ENCODE results near the gene BFSP2. TPM values are rescaled to one million over a fixed set of nuclear protein-coding genes. Genes with fewer than 3 reads are reported as not detected.
"Not testable (repeated sequence)": the region's sequence is repeated elsewhere in the genome, so short reads cannot be mapped to it uniquely, and the experiment has no call there.

The BFSP2 gene
- polyA plus RNA-seq, 3 donors from 2014 or later = 0.83 TPM; not detected in 2

DNA sequence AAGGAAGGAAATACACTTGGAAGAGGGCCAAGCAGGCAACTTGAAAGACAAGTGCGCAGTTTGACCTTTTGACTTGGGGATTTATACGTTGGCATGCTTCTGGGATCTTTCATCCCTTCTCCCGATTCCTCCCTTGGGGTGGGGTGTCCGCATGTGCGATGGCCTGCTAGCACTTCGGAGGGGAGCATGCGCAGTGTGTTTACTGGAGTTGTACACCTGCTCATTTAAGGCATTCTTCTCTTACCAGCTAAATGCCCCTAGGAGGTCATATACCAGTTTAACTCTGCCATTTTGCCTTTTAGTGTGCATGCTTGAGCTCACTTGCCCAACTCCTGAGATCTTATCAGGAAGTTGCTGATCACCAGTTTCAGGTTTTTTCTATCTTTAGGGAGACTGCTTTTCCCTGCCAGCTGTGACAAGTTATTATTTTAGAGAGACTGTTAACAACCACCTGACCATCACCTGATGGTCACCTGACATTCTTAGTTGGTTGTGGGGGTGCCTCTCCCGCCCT, 63.5 kb downstream of the BFSP2 start:
- Mint-ChIP-seq H3K27me3 (ENCODE audit: low read depth in 3 of 3) (peaks cover 0 to 4% (median 0%) of the 10 kb centered on the region in 3 donors), H3K9me3 (no peaks in the 10 kb centered on the region), H3K27ac (no peak overlapping the region), H3K4me1 (no peaks in the 10 kb centered on the region), H3K4me3 (no peak overlapping the region), H3K36me3 (no peaks in the 10 kb centered on the region)
- DNase-seq = no peak

DNA sequence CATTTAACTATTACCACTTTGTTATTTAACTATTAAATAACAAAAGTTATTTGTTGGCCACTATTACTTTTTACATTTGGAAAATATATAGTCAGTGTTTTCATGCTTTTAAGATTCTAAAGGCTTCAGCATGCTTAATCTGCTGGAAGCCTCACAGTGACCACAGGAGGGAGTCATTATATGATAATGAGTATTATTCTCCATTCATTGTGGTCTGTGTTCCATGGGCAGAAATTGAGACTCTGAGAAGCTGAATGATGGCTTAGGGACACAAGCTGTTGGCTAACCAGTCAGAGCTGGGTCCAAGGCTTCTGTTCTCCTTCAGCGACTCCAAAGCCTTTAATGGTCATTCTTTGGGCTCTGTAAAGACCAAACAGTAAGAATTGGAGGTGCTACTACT, 64.7 kb downstream of the BFSP2 start:
- H3K4me1 Mint-ChIP-seq = no peaks in the 10 kb centered on the region
- no peak for DNase-seq
- no peak overlapping the region for H3K4me3 Mint-ChIP-seq
- H3K27ac Mint-ChIP-seq = no peak overlapping the region
- no peaks in the 10 kb centered on the region for H3K36me3 Mint-ChIP-seq
- H3K9me3 Mint-ChIP-seq = no peaks in the 10 kb centered on the region
- H3K27me3 Mint-ChIP-seq (ENCODE audit: low read depth in 3 of 3) = peaks cover 0 to 7% (median 0%) of the 10 kb centered on the region in 3 donors

DNA sequence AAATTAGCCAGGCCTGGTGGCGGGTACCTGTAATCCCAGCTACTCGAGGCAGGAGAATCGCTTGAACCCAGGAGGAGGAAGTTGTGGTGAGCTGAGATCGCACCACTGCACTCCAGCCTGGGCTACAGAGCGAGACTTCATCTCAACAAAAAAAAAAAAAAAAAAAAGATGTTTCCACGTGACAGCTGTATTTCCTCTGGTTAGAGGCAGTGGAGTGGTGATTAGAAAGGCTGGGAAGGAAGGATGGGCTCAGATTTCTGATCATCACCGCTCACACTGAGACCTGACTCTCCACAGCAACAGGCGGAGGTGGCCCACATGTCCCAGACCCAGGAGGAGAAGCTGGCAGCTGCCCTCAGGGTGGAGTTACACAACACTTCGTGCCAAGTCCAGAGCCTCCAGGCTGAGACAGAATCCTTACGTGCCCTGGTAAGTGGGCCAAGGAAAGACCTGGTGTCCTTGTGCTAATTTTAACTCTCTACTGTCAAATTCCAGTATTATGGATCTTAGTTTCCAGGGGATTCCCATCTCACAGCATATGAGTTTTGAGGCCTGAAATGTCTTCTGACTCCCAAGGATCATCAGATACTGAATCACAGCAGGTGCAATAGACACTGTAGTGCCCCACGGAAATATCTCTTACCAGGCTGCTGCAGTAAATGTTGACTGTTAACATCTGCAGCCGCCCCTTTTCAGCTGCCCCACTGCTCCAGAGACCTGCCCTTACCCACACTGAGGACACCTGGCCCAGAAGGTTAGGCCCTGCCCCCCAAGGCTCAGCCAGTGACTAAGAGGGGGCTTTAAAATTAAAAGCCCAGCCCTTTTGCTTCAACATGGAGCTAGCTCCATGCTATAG, 66.9 kb downstream of the BFSP2 start:
- Mint-ChIP-seq H3K36me3 (no peaks in the 10 kb centered on the region), H3K27ac (no peak overlapping the region)

DNA sequence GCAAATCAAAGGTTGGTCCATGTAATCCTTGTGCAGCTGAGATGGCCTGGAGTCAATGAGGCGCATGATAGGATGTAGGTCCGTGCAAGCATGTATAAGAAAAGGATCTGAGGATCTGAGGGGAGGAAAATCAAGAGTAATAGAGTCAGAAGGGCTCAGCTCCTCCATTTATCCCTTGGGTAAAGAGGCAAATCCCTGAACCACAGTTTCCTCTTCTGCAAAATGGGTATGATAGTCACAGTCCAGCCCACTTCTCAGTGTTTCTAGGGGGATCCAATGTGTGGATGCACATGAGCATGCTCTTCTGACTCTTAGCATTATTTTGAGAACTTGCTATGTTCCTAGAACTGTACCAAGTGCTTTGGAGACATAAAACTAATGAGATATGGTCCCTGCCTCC, 67.9 kb downstream of the BFSP2 start:
- H3K27ac Mint-ChIP-seq = no peak overlapping the region
- no peak for DNase-seq
- H3K9me3 Mint-ChIP-seq = no peaks in the 10 kb centered on the region
- no peaks in the 10 kb centered on the region for H3K36me3 Mint-ChIP-seq
- no peaks in the 10 kb centered on the region for H3K4me1 Mint-ChIP-seq
- peaks cover 2 to 5% (median 3%) of the 10 kb centered on the region in 3 donors for H3K27me3 Mint-ChIP-seq (ENCODE audit: low read depth in 3 of 3)
- H3K4me3 Mint-ChIP-seq = no peak overlapping the region

More for the DNA sequence above, 66.9 kb downstream of the BFSP2 start:
- Mint-ChIP-seq H3K4me3 (no peak overlapping the region), H3K9me3 (no peaks in the 10 kb centered on the region), H3K27me3 (ENCODE audit: low read depth in 3 of 3) (peaks cover 2 to 3% (median 3%) of the 10 kb centered on the region in 3 donors), H3K4me1 (no peaks in the 10 kb centered on the region)
- no peak for DNase-seq

DNA sequence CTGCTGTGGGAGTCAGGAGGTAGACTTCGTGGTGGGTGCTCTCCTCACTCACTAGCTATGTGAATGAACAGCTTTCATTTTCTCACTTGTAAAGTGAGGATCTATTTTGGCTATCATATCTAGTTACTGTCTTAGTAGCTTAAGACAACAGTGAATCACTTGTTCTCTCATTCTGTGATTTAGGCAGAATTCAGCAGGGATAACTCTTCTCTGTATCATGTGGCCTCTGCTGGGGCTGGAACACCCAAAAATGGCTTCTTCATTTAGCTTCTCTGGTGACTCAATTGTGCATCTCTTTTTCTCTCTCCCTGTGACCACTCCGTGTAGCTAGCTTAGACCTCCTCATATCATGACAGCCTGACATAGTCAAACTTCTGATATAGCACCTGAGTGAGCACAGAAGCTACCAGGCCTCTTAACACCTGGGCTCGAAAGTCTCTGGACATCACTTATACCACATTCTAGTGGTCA, 68.4 kb downstream of the BFSP2 start:
- Mint-ChIP-seq H3K27ac (no peak overlapping the region), H3K27me3 (ENCODE audit: low read depth in 3 of 3) (peaks cover 2 to 5% (median 3%) of the 10 kb centered on the region in 3 donors), H3K9me3 (no peaks in the 10 kb centered on the region), H3K36me3 (no peaks in the 10 kb centered on the region), H3K4me1 (no peaks in the 10 kb centered on the region), H3K4me3 (no peak overlapping the region)
- no peak for DNase-seq

DNA sequence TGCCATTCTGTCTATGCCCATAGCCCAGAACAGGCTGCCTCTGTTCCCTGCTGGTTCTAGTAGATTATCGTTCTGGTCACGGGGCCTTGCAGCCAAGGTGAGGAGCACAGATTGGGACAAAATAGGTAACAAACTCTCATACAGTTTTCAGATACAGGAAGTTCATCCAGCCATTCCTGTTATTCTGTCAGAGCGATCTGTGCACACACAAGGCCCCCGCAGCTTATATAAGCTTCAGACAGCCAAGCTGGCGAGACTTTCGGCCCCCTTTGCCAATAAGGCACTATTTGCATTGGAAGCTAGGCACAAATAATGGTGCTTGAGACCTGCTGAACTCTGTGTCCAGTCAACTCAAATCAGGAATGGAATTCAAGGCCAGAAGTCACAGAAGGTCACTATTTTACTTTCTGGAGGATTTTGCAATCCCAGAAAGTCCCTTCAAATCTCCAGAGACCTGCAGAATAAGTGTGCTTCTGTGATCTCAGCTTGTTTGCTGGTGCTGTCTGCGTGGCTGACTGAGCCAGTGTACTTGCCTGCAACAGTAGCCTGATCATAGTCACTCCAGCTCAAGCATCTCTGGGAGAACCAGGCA, 69.4 kb downstream of the BFSP2 start:
- DNase-seq = no peak
- H3K36me3 Mint-ChIP-seq = no peaks in the 10 kb centered on the region
- no peak overlapping the region for H3K27ac Mint-ChIP-seq
- H3K4me1 Mint-ChIP-seq = no peaks in the 10 kb centered on the region
- H3K4me3 Mint-ChIP-seq = no peak overlapping the region
- H3K27me3 Mint-ChIP-seq (ENCODE audit: low read depth in 3 of 3) = peaks cover 2 to 5% (median 3%) of the 10 kb centered on the region in 3 donors
- no peaks in the 10 kb centered on the region for H3K9me3 Mint-ChIP-seq

DNA sequence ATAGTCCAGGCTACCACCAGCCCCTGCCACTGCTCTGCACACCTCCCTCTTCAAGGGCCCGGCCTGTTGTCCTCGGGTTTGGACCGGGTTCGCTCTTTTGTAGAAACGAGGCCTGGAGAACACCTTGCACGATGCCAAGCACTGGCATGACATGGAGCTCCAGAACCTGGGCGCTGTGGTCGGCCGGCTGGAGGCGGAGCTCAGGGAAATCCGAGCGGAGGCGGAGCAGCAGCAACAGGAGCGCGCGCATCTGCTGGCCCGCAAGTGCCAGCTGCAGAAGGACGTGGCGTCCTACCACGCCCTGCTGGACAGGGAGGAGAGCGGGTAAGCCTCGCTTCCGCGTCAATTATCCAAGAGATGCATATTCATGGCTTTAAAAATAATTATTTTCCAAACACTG, 72.4 kb downstream of the BFSP2 start:
- Mint-ChIP-seq H3K4me3 (no peak overlapping the region), H3K4me1 (no peaks in the 10 kb centered on the region), H3K36me3 (no peaks in the 10 kb centered on the region), H3K27me3 (ENCODE audit: low read depth in 3 of 3) (peaks cover 2 to 5% (median 3%) of the 10 kb centered on the region in 3 donors), H3K9me3 (no peaks in the 10 kb centered on the region), H3K27ac (no peak overlapping the region)
- no peak for DNase-seq

DNA sequence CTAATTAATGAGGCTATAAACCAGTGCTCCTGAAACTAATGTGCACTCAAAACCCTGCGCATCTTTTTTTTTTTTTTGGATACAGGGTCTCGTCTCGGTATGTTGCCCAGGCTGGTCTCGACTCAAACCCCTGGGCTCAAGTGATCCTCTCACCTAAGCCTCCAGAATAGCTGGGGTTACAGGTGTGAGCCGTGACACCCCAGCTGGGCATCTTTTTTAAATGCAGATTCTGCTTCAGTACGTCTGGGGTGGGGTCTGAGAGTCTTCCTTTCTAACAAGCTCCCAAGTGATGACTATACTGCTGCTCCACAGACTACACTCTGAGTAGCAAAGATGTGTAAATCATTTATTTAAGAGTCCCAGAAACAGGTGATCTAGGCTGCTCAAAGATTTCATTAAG, 73.0 kb downstream of the BFSP2 start:
- Mint-ChIP-seq H3K36me3 (no peaks in the 10 kb centered on the region), H3K4me3 (no peak overlapping the region), H3K9me3 (no peaks in the 10 kb centered on the region), H3K27ac (no peak overlapping the region), H3K4me1 (no peaks in the 10 kb centered on the region), H3K27me3 (ENCODE audit: low read depth in 3 of 3) (peaks cover 2 to 5% (median 3%) of the 10 kb centered on the region in 3 donors)
- DNase-seq = no peak

DNA sequence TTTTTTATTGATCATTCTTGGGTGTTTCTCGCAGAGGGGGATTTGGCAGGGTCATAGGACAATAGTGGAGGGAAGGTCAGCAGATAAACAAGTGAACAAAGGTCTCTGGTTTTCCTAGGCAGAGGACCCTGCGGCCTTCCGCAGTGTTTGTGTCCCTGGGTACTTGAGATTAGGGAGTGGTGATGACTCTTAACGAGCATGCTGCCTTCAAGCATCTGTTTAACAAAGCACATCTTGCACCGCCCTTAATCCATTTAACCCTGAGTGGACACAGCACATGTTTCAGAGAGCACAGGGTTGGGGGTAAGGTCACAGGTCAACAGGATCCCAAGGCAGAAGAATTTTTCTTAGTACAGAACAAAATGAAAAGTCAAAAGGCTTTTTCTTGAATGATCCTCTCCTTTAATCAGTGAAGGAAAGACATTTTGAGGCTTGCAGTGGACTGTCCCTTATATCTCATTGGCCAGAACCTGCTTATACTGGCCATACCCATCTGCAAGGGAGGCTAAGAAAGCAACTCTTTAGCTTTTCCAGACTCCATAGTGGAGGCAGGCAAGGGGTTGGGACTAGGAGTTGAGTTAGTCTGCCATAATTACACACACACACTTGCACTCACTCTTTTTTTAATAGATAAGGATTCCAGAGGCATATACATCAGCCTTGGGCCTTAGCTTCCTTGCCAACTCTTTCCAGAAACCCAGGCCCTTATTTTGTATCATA, 73.8 kb downstream of the BFSP2 start:
- not testable (repeated sequence) for H3K4me3 Mint-ChIP-seq; DNase-seq; H3K27ac Mint-ChIP-seq; H3K9me3 Mint-ChIP-seq; H3K36me3 Mint-ChIP-seq; H3K27me3 Mint-ChIP-seq (ENCODE audit: low read depth in 3 of 3); H3K4me1 Mint-ChIP-seq

DNA sequence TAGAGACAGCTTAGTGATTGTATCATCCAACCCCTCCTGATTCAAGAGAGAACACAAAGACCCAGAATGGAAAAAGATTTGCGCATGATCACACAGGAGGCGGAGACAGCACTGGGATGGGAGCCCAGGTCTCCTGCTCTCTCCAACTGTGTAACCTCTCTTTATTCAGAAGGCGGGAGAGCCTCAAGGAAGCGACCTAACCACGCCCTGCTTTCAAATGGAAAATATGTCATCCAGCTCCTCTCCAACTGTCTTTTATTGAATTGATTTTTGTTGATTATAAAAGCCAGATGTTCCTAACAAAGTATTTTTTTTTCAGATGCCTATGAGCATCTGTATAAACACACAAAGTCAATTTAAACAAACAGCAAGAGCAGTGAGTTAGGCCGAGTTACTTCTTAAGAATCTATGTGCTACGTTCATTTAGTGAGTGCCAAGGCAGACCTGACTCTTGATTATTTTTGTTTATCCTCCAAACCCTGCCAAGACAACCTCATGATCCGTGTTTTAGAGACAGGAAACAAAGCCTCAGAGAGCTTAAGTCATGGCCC, 74.5 kb downstream of the BFSP2 start:
- Mint-ChIP-seq H3K4me3 (no peak overlapping the region), H3K9me3 (no peaks in the 10 kb centered on the region), H3K4me1 (no peaks in the 10 kb centered on the region), H3K36me3 (no peaks in the 10 kb centered on the region), H3K27ac (no peak overlapping the region), H3K27me3 (ENCODE audit: low read depth in 3 of 3) (peaks cover 0 to 5% (median 2%) of the 10 kb centered on the region in 3 donors)
- no peak for DNase-seq

DNA sequence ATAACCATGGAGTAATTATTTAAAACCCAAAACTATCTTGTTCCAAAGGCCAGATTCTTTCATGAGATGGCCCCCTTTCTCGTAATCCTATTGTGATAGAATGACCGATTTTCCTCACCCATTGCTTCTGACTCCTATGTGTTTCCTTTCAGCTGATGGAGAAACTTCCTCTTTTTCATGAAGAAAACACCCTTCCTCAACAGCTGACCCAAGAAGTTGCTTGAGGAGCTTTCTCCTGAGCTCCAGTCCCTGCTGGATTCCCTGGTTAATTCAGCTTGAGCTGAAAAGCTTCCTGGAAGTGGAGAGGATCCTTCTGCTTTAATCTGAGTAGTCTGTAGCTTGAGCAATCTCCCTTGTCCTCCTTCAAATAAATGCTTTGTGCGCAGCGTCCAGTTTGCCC, 75.0 kb downstream of the BFSP2 start:
- Mint-ChIP-seq H3K9me3 (no peaks in the 10 kb centered on the region), H3K27ac (no peak overlapping the region), H3K4me3 (no peak overlapping the region), H3K4me1 (no peaks in the 10 kb centered on the region), H3K27me3 (ENCODE audit: low read depth in 3 of 3) (peaks cover 0 to 5% (median 2%) of the 10 kb centered on the region in 3 donors), H3K36me3 (no peaks in the 10 kb centered on the region)
- no peak for DNase-seq

DNA sequence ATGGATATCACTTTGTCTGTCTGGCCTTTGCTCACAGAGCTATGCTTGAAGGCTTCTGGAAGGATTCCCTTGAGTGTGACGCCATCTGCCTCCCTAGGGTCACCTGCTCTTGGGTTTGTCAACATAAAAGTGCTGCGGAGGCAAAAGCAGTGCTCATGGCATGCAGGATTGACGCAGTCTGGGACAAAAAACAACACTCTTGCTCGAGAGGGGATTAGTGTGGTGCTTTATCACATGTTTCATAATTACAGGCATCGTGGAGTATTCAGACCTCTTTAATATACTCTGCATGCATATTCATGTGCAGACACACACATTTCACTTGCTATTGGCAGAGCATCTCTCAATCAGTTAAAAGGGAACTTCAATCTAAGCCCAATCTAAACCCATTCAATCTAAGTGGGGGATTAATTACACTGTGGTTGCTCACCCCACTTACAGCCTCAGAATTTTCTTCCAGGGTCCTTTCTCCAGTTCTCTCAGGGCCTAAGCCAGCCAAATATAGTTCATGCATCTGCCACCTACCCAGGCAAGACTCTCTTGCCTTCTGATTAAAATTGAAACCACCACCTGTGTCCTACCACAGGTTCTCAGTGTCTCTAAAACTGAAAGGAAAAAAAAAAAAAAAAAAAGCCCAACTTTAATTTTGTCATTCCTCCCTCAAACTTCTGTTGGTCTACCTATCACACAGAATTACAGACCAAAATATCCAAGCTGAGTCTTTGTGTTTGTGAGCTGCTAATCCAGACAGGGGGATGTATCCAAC, 75.6 kb downstream of the BFSP2 start:
- Mint-ChIP-seq H3K27ac (no peak overlapping the region), H3K36me3 (no peaks in the 10 kb centered on the region), H3K4me3 (no peak overlapping the region), H3K9me3 (no peaks in the 10 kb centered on the region), H3K27me3 (ENCODE audit: low read depth in 3 of 3) (peaks cover 0 to 6% (median 2%) of the 10 kb centered on the region in 3 donors), H3K4me1 (no peaks in the 10 kb centered on the region)
- DNase-seq = no peak

DNA sequence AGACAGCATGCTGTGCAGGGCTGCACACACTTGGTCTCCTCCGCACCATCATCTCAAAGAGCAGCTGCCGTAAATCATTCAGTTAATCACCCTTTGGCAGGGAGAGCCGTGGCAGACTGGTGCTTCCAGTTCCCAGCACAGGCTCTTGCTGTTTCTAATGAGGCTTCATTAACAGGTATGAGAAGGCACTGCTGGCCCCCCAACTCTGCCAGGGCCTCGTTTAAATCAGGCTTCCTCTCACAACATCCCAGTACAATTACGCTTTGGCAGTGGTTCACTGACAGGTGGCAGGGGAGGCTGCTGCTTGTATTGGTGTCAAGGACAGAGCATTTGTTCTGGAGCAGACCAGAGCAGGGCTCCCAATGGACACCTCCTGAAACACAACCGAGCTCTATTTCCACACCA, 77.1 kb downstream of the BFSP2 start:
- Mint-ChIP-seq H3K4me1 (no peaks in the 10 kb centered on the region), H3K36me3 (no peaks in the 10 kb centered on the region), H3K4me3 (no peak overlapping the region), H3K9me3 (no peaks in the 10 kb centered on the region), H3K27ac (no peak overlapping the region), H3K27me3 (ENCODE audit: low read depth in 3 of 3) (peaks cover 0 to 2% (median 0%) of the 10 kb centered on the region in 3 donors)
- DNase-seq = no peak
